GM13976 (cell line): Measurements from ENCODE around the gene ARHGAP45.

Experiments used
- DNase-seq: peaks from one replicate; pipeline ENCODE4 v3.0.0; 2012; ENCODE audit warnings: low spot score
- CTCF ChIP-seq: IDR thresholded peaks from 2 replicates; pipeline ENCODE4 v1.5.1; 2012; ENCODE audit warnings: borderline replicate concordance, mild to moderate bottlenecking; ENCODE audit not compliant: insufficient read depth; ENCODE audit errors: extremely low read depth, missing control alignments, control extremely low read depth
- in situ Hi-C: fragments of 300-500 bp; cut with MboI; formaldehyde crosslinking; loops from one replicate; pipeline ENCODE4 v1.12.0; 2022; ENCODE audit warnings: low sequenced_read_pairs, mixed read lengths, inconsistent platforms; ENCODE audit not compliant: unreplicated experiment

Gene ARHGAP45

GRCh38 chr19:1085053-1085658 is 18.2 kb downstream of the ARHGAP45 start:
- no peak for DNase-seq
- no peak for TF ChIP-seq CTCF
- in situ Hi-C loops, result no loop called here

GRCh38 chr19:1085676-1086442 is 18.9 kb downstream of the ARHGAP45 start:
- no peak for DNase-seq
- in situ Hi-C loops, result no loop called here
- TF ChIP-seq CTCF, result no peak

- no peak for DNase-seq
- in situ Hi-C loops, result no loop called here
- no peak for TF ChIP-seq CTCF
These were observed 19.6 kb downstream of the ARHGAP45 start for GRCh38 chr19:1086613-1087012.

GRCh38 chr19:1087813-1088415 is 20.9 kb downstream of the ARHGAP45 start:
- TF ChIP-seq CTCF, result no peak
- peak; percentile 52 for DNase-seq

GRCh38 chr19:1088416-1089010 is 21.5 kb downstream of the ARHGAP45 start:
- no peak for TF ChIP-seq CTCF
- no peak for DNase-seq
- in situ Hi-C loops, result no loop called here

More at GRCh38 chr19:1087813-1088415, 20.9 kb downstream of the ARHGAP45 start:
- in situ Hi-C loops, result no loop called here

GRCh38 chr19:1089126-1089771 is 22.3 kb downstream of the ARHGAP45 start:
- in situ Hi-C loops, result no loop called here
- no peak for DNase-seq
- no peak for TF ChIP-seq CTCF
